ENCODE measurements around the gene USP36. TPM values are rescaled to one million over a fixed set of nuclear protein-coding genes. Genes with fewer than 3 reads are reported as not detected.

USP36 gene
- total RNA-seq, 1 experiment from 2014 or later, result 36.8 TPM

DNA sequence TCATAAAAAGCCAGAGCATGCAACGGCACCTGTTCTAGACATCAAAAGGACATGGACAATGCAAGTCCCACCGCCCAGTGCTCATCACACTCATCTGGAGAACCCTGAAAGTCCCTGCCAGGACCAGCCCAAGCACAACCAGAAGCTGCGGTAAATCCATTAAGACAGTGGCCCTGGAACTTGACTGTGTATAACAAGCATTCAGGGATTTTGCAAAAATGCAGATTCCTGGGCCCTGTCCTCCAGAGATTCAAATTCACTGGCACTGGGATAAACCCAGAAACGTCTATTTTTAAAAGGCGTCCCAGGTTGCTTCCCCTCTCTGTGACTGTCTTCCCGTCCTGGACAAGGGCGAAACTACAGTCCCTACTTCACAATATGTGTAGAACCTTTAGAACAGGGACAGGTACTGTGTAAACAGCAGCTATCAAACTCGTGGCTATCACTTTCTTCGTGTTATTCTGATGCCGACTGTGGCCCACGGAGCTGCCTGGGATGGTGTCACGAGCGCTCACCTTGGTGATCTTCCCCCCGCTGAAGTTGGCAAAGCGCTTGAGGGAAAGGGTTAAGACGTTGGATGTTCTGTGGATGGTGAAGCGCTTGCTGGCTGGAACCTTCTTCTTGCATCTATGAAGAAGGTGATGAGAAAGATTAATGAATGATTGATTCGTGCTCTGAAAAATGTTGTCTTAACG, 22.3 kb downstream of the USP36 start:
- no peak for DNase-seq (ENCODE audit: low spot score)

DNA sequence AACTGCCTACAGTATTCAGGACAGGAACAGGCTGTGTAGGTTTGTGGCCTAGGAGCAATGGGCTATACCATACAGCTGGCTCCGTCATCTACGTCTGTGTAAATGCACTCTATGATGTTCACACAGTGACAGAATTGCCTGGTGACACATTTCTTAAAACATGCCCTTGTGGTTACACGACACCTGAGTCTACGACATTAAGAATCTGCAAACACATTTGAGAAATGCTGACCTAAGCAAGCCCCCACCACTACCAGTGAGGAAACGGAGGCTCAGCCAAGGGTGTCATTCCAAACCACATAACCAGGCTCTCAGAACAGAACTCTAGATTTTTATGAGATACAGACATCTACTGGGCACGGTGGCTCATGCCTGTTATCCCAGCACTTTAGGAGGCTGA, 23.5 kb downstream of the USP36 start:
- no peak for DNase-seq (ENCODE audit: low spot score)

DNA sequence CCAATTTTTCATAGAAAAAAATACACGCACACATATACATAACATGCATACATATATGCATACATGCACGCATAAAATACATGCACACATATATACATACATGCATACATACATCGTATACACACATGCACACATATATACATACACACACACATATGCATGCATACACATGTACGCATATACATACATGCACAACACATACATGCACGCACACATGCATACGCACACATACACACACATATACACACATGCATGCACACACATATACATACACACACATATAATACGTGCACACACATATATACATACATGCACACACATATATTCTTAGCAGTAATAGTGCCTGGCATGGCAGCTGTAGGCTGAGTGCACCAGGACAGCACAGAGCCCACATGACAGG, 24.9 kb downstream of the USP36 start:
- DNase-seq (ENCODE audit: low spot score), result no peak

DNA sequence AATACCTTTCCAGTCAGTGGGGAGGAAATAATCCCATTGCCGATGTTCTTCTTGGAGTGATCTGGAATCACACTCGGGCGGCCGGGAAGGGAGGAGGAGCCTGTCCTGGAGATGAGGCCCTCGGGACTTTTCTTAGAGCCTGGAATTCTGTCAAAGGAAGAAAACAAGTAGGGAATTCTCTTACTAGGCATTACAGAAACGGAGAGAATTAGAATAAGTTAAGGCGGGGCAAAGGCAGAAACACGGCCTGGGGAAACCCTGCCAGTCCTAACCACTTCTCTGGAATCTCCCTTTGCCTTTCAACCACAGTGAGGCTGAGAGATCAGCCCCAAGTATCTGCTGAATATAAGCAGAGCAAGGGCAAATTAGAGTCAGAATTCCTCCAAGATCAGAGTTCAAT, 27.8 kb downstream of the USP36 start:
- no peak for DNase-seq (ENCODE audit: low spot score)

DNA sequence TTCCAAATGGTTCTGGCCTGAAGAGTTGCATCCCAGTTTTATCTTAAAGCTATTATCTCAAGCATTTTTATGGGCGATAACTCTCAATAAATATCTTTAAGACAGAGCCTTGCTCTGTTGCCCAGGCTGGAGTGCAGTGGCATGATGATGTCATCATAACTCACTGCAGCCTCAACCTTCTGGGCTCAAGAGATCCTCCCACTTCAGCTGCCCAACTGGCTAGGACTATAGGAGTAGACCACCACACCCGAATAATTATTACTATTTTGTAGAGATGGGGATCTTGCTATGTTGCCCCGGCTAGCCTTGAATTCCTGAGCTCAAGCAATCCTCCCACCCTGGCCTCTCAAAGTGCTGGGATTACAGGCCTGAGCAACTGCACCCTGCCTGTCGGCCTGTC, 32.5 kb downstream of the USP36 start:
- no peak for DNase-seq (ENCODE audit: low spot score)

DNA sequence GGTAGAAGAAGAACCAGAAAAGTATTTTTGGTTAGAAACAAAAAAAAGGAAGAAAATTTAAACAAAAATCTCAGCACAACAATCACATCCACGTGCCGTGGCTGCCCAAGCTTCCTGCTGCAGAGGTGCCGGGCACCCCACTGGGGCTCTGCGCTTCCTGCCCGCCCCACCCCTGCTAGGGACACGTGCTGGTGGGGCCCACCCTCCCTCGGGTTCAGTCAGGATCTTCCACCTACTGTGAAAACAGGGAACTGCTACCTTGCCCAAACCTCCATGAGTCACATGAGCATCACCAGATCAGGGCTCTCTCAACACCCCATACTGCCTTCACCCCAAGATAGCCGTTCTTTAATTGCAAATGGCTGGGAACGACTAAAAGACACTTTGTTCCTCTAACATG, 34.2 kb downstream of the USP36 start:
- no peak for DNase-seq (ENCODE audit: low spot score)

DNA sequence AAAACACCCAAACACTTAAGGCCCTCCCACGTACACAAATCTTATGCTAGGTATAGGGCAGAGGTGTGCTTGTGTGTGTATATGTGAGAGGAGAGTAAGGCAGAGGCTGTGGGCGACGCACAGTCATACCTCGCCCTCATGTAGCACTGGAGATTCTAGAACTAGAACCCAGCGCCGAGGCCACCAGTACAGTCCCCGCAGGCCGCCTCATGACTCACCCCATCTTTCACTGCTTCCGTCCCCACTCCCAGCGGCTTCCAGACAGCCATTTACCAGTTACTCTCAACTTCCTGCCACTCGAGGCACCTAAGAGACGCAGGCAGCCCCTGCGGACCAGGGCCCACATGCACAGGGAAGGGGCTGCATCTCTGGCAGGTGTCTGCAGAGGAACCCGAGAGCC, 35.3 kb downstream of the USP36 start:
- DNase-seq (ENCODE audit: low spot score), result no peak

DNA sequence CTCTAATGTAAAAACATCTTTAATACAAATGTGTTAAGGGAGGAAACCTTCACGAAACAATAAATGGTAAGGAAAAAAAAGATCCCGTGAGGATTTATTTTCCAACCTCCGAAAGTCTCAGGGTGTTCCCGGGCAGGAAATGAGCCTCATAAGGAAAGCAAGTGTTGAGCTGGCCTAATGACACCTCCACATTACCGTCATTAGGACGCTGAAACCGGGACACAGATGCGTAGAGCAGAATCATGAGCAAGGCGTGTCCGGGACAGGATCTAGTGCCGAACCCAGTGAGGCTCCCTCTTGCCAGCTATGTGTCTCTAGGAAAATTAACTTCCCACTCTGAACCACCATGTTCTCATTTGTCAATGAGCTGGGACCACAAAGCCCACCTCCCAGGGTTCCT, 35.8 kb downstream of the USP36 start:
- no peak for DNase-seq (ENCODE audit: low spot score)

DNA sequence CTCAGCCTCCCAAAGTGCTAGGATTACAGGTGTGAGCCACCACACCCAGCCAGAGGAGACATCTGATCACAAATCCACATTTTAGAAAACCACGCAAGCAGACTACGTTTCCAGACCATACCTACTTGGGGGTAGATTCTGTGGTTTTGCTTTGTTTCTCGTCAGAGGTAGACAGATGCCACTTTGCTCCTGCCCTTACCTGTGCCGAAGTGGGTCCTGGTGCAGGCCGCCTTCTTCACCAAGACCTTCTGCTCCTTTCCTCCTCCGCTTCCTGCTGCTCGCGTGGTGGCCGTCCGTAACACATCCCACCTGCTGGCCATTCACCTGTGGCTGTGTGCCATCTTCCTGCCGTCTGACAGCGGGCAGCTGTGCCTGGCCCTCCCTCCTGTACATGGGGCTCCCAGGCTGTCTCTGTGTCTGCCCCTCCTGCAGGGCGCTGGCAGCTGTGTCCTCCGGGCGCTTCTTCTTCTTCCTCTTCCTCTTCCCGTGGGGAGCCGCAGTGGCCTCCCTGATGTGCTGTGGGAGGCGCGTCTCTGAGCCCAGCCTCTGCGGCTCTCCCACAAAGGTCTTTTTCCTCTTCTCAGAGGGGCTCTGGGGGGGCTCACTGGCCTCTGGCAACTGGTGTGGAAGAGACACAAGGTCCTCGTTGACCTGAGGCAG, 37.3 kb downstream of the USP36 start:
- no peak for DNase-seq (ENCODE audit: low spot score)

DNA sequence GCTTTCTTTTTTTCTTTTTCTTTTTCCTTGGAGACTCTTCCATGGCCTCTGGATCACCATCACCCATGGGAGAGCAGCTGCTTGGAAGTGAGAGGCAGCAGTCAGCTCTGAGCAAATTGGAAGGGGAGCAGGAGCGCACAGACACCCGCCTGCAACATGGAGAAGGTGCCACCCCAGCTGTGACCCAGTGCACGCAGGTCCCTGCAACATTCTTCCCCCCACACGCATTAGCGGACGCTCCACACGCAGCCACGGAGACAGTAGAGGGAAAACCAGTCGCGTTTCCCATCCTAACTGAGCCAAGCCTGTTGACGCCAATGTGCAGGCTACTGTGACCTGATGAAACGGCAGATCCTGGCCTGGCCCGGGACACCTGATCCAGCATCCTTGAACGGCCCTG, 38.2 kb downstream of the USP36 start:
- DNase-seq (ENCODE audit: low spot score), result no peak

DNA sequence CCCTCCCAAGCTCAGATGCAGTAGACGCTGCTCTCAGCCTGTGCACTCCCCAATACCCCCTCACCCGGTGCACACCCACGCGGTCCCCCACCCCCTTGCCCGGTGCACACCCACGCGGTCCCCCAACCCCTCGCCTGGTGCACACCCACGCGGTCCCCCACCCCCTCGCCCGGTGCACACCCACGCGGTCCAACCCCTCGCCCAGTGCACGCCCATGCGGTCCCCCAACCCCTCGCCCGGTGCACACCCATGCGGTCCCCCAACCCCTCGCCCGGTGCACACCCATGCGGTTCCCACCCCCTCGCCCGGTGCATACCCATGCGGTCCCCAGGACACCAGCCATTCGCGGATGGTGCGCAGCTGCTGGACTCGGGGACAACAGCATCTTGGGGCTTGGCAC, 38.6 kb downstream of the USP36 start:
- DNase-seq (ENCODE audit: low spot score), result no peak

DNA sequence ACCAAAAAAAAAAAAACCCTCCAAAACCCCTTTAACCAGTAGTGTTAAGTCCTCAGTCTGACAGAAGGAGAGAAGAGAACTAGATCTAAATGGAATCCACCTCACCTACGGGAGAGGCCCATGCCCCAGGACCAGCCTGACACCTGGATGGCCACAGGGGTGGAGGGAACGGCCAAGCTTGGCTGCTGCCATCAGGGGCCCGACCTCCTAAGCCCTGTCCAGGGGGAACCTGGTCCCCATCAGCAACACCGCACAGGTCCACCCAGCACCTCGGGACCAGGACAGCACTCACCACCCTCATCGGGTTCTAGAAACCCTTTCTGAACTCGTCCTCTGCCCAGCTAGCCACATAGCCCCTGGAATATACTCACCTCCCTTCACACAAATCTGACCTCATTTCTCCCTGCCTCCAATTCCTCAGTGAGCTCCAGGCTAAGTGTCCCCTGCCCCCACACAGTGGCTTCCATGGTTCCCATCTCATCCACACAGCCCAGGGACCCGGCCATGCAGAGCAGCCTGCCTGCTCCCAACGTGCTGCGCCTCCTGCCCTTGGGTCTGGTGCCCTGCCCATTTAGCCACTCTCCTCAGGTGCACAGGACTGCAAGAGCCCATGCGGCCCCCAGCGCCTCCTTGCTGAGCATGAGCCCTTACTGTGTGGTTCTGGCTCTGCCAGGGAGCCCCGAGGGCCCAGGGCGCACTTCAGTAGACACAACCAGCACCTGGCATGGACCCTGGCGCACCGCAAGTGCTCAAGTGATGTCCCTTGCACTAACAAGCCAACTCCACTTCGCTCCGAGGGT, 40.3 kb downstream of the USP36 start:
- DNase-seq (ENCODE audit: low spot score), result no peak

DNA sequence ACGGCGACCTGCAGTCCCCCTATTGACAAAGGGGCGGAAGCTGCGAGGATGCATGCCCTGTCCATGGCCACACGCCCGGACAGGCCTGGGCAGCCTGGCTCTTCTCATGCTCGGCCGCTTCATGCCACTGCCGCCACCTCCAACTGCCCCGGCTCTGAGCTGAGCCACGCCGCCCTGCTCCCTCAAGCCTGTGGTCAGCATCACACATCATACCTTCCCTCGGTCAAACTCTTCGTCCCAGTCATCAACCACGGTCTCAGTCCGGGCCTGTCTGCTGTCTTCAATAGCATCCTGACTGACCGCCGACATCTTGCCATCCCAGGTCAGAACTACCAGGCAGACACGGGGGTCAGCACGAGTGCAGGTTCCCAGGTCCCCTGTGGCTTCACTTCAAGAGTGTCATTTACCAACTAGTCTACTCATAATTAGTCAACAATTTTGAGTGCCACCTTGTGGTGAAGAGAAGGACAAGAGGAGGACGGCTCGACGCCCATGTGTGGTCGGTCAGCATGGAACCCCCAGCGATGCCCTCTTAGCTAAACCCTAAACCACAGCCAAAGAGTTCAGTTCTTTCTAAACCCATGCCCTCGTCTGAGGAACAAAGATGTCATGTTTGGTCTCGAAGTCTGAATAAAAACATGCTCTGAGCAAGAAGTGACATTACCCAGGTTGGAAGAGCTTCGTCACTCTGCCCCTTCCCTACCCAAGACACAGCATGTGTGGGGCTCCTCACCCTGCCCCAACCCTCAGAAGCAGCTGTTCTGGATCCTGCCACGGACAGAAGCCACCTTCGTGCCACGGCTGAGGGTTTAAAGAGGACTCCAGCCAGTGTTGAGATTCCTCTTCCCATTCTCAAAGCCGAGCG, 41.7 kb downstream of the USP36 start:
- DNase-seq (ENCODE audit: low spot score), result peak; percentile 36

DNA sequence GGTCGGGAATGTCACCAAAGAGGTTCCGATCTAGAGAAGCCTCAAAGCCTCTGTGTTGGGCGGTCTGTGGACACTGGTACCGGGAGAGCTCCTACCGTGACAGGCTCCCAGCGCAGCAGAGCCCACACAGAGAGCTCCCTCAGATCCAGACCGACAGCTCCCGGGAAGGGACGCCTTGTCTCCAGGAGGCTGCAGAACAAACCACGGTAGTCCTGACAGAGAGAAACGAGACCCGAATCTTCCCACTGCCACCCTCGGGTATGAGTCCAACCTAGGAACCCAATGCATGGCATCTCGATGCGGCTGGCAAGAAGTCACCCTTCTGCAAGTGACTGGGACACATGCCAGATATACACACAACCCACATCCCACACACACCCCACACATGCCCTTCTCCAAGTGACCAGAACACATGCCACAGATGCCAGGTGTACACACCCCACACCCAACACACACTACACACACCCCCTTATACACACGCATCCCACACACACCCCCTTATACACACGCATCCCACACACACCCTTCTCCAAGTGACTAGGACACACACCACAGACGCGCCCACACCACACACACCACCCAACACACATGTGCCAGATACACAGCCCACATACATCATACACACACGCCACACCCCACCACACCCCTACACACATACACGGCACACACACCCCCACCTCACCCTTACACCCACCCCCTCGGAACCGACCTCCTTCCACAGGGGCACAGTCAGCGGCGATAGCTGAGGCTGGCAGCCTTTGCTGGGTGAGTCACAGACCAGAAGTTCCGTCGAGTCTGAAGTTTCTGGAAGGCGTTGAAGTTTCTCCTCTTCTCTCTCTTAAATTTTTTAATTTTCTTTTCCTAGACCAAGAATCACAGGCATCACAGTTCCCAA, 42.7 kb downstream of the USP36 start:
- no peak for DNase-seq (ENCODE audit: low spot score)

DNA sequence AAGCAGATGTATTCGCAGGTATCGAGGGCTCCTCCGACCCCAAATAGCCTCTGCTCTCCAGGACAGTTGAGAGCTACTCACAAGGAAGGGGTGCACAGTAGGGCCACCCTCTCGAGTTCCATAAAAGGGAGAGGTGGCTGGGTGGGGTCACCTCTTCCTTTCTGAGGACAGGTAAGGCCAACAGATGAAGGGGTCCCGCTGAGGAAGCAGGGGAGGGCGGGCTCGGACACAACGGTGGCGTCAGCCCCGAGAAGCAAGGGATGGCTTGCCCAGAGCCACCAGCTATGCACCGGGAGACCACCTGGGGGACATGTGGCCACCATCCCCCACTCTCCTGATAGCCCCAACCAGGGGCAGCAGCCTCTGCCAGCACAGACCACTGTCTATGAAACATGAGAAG, 43.4 kb downstream of the USP36 start:
- DNase-seq (ENCODE audit: low spot score), result no peak

DNA sequence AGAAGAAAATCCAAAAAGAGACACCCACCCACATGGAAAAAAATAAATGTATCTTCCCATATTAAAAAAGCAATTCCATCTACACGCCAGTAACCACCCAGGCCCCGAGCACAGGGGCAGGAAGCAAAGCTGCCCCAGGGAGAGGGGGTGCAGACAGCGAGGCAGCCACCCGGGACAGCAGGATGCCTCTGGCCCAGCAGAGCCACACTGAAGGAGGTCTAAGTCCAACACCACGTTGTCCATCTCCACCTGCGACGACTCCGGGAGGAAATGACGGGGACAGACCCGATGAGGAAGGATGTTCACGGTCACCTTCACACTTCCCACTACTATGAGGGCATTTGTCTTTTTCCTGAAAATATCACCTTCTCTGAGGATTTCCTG, 44.1 kb downstream of the USP36 start:
- no peak for DNase-seq (ENCODE audit: low spot score)

DNA sequence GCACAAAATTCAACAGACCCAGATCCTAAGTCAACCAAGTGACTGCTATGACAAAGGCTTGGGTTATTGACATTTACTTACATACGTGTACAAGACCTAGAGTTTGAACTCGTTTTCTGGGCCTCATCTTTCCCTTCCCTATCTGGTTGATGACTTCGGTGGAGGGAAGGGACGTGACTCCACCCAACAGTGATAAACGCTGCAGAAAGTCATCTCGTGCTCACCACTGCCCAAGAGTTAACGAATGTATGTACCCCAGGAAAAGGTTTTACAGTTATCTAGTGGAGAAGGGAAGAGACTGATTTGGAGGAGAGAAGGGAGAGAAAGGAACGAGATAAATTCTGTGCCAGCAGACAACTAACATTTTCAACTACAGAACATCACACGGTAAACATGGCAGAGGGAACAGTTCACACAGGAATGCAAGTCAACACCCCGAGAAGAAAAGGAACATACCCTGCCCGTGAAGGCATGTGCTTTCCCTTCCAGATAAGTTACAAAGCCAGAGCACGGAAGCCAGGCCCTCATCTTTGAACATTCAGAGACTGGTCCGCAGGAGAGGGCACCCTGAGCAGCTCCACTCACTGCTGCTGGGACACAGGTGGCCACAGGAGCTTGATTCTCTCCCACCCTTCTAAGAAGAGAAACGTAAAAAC, 44.6 kb downstream of the USP36 start:
- no peak for DNase-seq (ENCODE audit: low spot score)

DNA sequence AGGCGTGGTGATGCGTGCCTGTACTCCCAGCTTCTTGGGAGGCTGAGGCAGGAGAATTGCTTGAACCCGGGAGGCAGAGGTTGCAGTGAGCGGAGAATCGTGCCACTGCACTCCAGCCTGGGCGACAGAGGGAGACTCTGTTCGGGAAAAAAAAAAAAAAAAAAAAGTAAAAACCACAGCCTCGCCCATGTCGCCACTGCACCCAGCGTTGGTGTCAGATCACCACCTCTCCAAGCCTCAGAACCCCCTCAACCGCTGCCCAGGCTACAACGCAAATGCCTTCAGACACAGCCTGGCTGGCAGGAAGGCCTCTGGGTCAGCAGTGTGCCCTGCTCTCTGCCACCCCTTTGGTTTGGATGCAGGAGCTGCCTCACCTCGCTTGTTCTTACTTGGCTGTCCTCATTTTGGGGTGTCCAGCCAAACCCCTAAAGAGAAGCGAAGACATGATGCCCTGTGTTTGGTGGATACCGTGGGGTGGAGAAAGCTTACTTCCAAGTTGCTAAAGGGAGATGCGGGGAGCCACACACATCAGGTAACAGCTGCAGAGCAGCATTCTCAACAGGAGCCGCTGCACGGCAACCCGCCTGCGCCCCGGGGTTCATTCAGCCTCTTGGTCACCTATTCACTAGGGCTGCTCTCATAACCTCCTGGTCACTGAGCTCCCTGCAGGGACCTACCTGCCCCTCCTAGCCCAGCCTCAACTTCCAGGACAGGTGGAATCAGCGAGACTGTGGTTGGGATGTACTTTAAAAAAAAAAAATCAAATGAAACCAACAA, 45.6 kb downstream of the USP36 start:
- DNase-seq (ENCODE audit: low spot score), result no peak

DNA sequence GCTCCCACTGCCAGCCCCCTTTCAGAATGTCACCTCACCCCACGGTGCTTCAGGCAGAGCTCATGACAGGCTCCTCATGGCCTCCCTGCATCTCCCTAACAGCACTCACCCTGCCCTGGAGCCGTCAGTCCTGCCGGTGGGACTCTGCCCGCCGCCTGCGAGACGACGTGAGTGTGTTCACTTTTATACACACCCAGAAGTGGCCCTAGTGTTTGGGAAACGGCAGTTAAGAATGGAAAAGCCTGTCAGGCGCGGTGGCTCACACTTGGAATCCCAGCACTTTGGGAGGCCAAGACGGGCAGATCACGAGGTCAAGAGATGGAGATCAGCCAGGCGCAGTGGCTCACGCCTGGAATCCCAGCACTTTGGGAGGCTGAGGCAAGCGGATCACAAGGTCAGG, 46.2 kb downstream of the USP36 start:
- DNase-seq (ENCODE audit: low spot score), result no peak

DNA sequence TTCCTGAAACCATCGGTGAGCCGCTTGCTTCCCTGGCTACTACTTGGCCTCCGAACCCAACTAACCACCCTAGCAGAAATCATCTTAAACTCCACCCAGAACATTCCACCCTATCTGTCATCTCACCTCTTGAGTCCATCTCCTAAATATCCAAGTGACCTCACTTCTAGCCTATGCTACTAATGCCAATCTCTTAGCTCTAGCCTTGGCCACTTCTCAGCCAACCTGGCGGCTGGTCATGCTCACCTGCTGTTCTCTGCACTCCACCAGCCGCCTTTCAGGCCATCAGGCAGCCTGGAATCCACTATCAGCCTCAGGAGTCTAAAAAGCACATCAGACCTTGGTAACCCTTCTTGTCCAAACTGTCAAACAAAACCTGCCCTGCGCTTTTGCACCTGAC, 46.6 kb downstream of the USP36 start:
- no peak for DNase-seq (ENCODE audit: low spot score)

All from HT-29 (cell line).